Ascending aorta (tissue), 2 donors: ENCODE results near the gene UBE2R2. TPM values are rescaled to one million over a fixed set of nuclear protein-coding genes. Genes with fewer than 3 reads are reported as not detected.

Experiments used
- DNase-seq, 2 donors: peaks; one replicate each; pipeline ENCODE4 v3.0.0-alpha.2; 2019; ENCODE audit warnings: low spot score in 2 of 2
- H3K27ac ChIP-seq, 2 donors: fragments of 200-600 bp; sonication (generic); one replicate each; pipeline ENCODE4 v1.5.1; 2016 to 2017; ENCODE audit warnings: mild to moderate bottlenecking in 1 of 2
- H3K27me3 ChIP-seq: fragments of 200-600 bp; sonication (generic); one replicate; pipeline ENCODE4 v1.5.1; 2017
- H3K36me3 ChIP-seq, 2 donors: fragments of 200-600 bp; sonication (generic); one replicate each; pipeline ENCODE4 v1.5.1; 2016
- H3K4me1 ChIP-seq, 2 donors: fragments of 200-600 bp; sonication (generic); one replicate each; pipeline ENCODE4 v1.5.1; 2016 to 2017; ENCODE audit warnings: mild to moderate bottlenecking in 1 of 2
- H3K4me3 ChIP-seq, 2 donors: fragments of 200-600 bp; sonication (generic); one replicate each; pipeline ENCODE4 v1.5.1; 2016 to 2017; ENCODE audit warnings: mild to moderate bottlenecking in 1 of 2
- H3K9me3 ChIP-seq, 2 donors: fragments of 200-600 bp; sonication (generic); one replicate each; pipeline ENCODE4 v1.5.1; 2016
- CTCF ChIP-seq, 3 experiments: fragments of 200-600 bp in 2 of 3; fragments of 450-650 bp in 1 of 3; sonication (generic) in 2 of 3; IDR thresholded peaks; one replicate each; pipeline ENCODE4 v1.5.1; 2016 to 2019; ENCODE audit warnings: antibody characterized with exemption in 3 of 3, mild to moderate bottlenecking in 1 of 3, moderate library complexity in 1 of 3
- intact Hi-C: fragments of 100-400 bp; cut with DNase I; formaldehyde crosslinking; loops from one replicate; pipeline ENCODE4 v1.15.1; 2023
- total RNA-seq: library from RNA; depleted of rRNA; stranded (reverse); fragments of >200 nt; gene quantifications from one replicate; pipeline ENCODE4 v1.1.0, GENCODE V29; 2016

UBE2R2 gene
- total RNA-seq, 1 donor from 2014 or later: 7.2 TPM

GRCh38 chr9:33964086-33964768 is 147.3 kb downstream of the UBE2R2 start:
- Histone ChIP-seq H3K36me3 (peaks cover 0 to 5% of the 10 kb centered on the region in 2 donors), H3K4me1 (no peaks in the 10 kb centered on the region), H3K9me3 (no peaks in the 10 kb centered on the region), H3K27ac (no peak overlapping the region), H3K27me3 (no peaks in the 10 kb centered on the region), H3K4me3 (no peak overlapping the region)
- no peak for DNase-seq
- intact Hi-C loops: no loop called here
- no peak for TF ChIP-seq CTCF (IDR thresholded peaks at IDR 0.05)

Other genes starting within 250 kb of the UBE2R2 start
- not detected for gene PRSS3, start 21.6 kb upstream of the UBE2R2 start, total RNA-seq
- 15.8 TPM for gene UBAP2, start 231.7 kb downstream of the UBE2R2 start, total RNA-seq